GM19023 (cell line): ENCODE results near the gene ANKK1.
A peak's percentile ranks its signal among the peaks of the same experiment; 100 is the strongest.

Experiments
- ATAC-seq: cut with Tn5 transposase; IDR thresholded peaks from one replicate; pipeline ENCODE4 v1.9.1; 2021; ENCODE audit warnings: mild to moderate bottlenecking, moderate library complexity; ENCODE audit not compliant: unreplicated experiment

The ANKK1 gene

GRCh38 chr11:113407163-113407562 lies 19.6 kb downstream of the ANKK1 start:
- no peak for ATAC-seq

DNA sequence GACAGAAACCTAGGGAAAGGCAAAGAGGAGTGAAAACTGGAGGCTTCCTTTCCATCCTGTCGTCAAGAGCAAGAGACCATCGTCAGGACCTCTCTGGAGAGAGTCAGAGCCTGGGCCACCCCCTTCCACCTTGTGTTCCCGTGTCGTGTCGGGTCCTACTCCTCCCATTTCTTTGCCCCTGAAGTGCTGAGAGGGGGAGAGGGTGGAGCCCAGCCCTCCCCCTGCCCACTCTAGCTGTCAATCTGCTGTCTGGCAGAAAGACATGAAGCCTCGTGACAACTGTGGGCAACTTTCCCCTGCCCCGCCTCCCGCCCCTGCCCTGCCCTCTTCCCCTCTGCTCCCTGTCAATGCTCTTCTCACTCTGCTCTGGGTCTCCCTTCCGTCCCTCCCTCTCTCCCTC lies 20.6 kb downstream of the ANKK1 start:
- no peak for ATAC-seq

DNA sequence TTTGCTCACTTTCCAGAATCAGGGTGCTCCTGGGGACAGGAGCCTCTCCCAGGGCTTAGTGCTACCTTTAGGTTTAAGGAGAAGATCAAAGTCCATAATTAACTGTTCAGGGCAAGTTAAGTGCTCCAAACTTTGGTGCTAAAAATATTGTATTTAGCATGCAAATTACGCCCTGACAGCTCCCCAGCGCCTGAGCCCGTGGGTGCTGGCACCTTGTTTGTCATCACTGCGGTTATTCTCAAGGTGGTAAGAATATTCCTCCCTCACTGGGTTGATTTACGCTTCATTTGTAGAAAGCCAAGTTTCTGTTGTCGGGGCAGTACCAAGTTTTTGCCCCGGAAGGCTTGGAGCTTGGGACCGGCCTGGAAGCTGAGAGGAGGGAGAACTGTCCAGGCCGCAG lies 21.3 kb downstream of the ANKK1 start:
- no peak for ATAC-seq

- no peak for ATAC-seq
These were observed 21.9 kb downstream of the ANKK1 start for GRCh38 chr11:113409526-113409925.

DNA sequence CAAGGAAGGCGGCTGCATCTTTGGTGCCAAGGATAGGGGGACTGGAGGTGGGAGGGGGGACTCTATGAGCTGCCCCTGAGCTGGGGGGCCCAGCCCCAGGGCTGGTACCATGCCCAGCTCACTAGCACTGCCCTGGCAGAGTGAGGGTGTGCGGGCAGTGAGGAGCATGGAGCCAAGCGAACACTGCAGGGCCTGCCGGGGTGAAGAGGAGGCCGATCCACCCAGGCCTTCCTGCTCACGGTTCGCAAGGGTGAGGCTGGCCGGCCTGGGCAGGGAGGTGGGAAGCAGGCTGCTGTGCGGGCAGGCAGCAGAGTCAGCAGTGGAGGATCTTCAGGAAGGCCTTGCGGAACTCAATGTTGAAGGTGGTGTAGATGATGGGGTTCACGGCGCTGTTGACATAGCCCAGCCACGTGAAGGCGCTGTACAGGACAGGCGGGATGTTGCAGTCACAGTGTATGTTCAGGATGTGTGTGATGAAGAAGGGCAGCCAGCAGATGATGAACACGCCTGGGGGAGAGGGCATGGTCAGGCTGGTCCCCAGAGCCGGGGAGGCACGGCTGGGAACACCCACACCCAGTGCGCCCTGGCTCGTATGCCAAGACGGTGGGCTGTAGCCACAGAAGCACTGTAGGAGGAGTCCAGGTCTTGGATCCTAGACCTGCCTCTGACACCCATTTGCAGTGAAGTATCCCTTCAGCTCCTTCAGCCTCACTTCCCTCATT lies 23.0 kb downstream of the ANKK1 start:
- ATAC-seq: no peak

- no peak for ATAC-seq
These were observed 24.0 kb downstream of the ANKK1 start for GRCh38 chr11:113411536-113411935.

GRCh38 chr11:113412675-113413074 lies 25.1 kb downstream of the ANKK1 start:
- no peak for ATAC-seq

- no peak for ATAC-seq
These were observed 27.8 kb downstream of the ANKK1 start for GRCh38 chr11:113415343-113415742.

GRCh38 chr11:113417428-113417827 lies 29.8 kb downstream of the ANKK1 start:
- peak; percentile 71 for ATAC-seq

- ATAC-seq: no peak
These were observed 31.9 kb downstream of the ANKK1 start for GRCh38 chr11:113419454-113420003.

DNA sequence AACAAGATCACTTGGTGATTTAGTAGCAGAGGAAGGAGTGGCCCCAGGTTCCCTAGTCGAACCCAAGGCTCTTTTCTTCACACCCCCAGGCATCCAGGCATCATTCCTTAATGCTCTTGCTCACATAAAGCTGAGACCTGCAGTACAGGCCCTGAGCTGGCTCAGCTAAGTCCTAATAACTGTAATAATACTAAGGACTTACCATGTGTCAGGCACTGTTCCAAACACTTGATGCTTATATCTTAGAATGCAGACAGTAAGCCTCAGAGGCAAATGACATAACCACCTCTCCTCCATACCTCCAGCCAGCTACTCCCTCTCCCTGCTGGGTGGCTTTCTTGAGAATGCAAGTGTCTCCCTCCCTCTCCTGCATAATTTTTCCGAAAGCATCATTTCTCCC lies 33.2 kb downstream of the ANKK1 start:
- ATAC-seq: no peak

GRCh38 chr11:113426686-113427085 lies 39.1 kb downstream of the ANKK1 start:
- ATAC-seq: no peak

GRCh38 chr11:113431746-113432145 lies 44.2 kb downstream of the ANKK1 start:
- ATAC-seq: no peak

DNA sequence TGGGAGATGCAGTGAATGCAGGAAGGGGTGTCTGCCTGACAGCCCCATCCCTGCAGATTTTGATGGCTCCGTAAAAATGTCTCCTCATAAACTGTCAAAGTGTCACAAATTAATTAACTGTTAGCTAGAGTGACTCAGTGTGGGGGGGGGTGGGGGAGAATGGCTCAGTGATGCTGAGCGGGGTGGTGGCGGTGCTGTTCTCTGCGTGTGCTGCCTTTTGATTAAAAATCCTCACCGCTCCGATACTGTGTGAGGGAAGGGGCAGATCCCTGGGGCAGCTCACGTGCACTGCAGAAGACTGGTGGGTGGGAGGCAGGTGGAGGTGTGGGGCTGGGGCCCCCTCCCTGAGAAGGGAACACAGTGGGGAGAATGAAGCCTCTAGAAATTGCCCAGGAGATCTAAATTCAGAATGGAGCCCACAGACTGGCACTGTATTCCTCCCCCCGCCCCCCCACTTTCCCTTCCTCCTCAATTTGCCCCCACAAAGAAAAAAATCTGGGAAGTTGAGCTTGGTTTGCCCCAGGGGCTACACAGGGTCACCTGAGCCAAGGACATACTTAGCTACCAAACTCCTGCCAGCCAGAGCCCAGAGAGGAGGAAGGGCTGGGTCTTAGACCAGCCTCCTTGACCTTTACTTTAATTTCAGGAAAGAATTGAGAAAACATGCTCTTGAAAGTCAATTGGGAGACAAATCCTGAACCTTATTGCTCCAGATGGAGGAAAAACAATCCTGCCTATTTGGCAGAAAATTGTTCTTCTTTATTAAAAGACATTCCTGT lies 47.8 kb downstream of the ANKK1 start:
- ATAC-seq: no peak

DNA sequence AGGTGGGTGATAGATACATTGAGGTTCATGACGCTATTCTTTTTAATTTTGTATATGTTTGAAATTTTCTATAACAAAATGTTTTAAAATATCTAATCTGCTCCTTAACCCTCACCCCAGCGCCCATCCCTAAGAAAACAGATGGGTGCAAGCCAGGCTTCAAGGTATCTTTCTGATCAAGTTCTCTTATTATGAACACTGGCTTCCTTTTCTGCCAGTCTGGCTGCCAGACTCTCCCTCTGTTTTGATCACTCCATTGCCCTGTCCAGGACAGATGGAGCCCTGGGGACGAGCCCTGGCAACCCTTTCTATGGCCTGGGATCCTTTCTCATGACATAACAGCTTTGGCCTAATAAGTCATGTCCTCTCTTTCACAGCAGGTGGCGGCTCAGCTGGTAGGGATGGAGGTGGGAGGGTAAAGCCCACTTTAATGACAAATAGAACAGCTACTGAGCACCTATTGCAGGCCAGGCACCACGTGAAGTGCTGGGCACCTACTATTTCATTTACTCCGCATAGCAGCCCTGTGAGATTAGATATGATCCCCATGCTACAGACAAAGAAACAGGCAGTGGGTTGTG lies 49.2 kb downstream of the ANKK1 start:
- no peak for ATAC-seq

- no peak for ATAC-seq
These were observed 53.2 kb downstream of the ANKK1 start for GRCh38 chr11:113440816-113441215.

DNA sequence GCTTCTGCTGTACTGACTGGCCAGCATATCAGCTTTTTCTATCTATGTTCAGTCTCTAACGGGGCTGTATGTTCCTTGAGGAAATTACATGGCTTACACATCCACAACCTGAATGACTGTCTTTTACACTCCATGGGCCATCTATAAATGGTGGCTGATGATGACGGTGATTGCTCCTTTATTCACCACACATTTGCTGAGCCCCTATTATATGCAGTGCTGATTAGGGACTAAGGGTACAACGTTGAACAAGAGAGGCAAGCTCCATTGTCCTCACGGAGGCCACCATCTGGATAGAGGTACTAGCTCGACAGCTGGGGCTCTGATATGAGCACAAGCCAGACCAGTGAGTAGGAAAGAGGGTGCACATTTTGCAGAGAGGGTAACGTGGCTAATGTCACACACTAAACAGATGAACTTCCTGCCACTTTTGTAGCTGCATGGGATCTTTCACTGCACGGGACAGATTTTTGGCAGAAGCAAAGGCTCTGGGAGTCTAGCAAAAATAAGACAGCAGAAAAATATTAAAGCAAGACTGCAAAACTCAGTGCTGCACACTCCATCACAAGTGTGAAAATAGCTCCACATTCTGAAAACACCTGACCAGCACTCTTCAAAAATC lies 57.0 kb downstream of the ANKK1 start:
- ATAC-seq: no peak

DNA sequence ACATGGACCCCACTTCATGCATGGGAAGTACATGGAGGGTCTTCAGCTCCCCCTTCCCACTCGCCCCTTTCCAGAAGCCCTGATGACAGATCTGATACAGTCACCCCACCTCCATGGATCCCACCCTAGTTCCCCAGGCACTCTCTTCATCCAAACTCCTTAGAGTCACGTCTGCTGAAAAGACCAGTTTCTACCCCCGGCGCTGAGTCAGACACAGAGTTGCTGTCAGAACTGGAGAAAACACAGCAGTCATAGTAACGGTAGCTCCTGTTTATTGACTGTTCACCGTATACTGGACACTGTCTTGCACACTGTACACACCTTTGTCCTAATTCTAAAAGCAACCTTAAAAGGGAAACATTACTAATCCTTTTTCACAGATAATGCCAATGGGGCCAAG lies 58.5 kb downstream of the ANKK1 start:
- no peak for ATAC-seq

- ATAC-seq: no peak
These were observed 59.4 kb downstream of the ANKK1 start for GRCh38 chr11:113446938-113447337.

DNA sequence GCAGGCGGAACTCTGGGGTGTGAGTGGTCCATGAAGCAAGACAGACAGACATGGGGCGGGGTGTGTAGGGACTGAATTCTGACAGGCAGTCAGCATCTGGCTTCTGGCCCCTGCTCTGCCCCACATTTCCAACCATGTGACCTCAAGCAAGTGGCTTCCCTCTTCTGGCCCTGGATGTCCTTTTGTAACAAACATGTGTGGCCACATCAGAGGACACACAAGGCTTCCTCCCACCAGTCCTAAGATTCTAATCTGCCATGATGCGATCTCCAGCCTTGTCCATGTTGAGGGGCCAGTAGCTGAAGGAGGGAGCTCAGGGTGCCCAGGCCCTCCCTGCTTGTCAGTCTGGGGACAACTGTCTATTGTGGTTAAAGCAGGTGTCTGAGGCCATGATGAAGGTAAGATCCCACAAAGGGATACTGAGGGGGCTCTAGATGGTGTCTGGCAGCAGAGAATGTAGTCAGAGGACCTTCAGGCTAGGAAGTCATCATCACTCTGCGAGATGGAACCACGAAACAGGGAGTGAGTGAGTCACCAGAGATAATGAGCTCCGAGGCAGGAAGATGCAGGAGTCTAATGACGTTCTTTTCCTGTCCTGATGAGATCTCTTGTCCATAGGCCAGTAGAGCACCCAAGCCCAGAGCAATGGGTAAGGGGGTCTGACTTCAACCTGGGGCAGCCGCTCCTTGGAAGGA lies 60.2 kb downstream of the ANKK1 start:
- ATAC-seq: no peak

- ATAC-seq: no peak
These were observed 60.7 kb downstream of the ANKK1 start for GRCh38 chr11:113448316-113448677.
